NCI-H2081 treated with DMSO at 0.1 percent for 48 hours (cell line): ENCODE results near the gene ATF7.
"Not testable (repeated sequence)": the region's sequence is repeated elsewhere in the genome, so short reads cannot be mapped to it uniquely, and the experiment has no call there.

Experiments used
- DNase-seq: peaks from one replicate; lab custom pipeline; 2025; lab: John Stamatoyannopoulos, UW

Gene ATF7

DNA sequence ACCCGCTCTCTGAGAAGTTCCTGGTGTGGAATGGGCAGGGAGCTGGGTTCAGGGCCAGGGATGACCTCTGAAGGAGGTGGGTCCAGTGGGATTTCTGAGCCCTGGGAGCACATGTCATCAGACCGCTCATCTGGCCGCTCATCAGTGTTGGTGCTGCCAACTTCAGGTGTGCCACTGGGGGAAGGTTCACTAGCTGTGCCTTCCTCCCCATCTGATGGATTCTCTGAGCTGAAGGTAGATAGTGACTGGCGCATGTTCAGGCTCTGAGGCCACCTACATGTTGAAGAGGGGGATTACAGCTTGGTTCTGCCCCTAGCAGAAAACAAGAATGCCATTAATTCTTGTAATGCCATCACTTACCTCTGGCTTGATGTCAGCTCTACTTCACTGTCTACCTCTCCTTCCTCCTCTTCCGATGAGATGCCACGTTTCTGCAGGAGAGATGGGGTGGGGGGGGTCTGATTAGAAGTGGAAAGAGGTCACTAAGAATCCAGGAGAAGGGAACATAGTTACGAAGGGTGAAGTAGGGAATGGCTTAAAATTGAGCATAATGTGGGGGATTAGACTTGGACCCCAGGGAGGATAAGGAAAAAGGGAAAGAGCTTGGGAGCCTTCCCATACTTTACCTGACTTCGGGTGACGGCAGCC lies 144.1 kb downstream of the ATF7 start:
- no peak for DNase-seq

DNA sequence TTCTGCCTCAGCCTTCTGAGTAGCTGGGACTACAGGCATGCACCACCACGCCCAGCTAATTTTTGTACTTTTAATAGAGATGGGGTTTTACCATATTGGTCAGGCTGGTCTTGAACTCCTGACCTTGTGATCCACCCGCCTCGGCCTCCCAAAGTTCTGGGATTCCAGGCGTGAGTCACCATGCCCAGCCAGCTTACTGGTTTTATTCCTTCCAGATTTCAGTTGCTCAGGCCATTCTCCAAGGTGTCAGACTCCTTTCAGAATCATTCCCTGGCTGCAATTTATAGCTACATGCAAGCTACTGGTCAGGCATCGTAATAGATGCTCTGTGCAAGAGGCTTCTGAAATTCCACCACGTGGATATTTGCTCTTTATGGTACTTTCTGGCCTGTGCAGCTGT lies 144.7 kb downstream of the ATF7 start:
- not testable (repeated sequence) for DNase-seq

DNA sequence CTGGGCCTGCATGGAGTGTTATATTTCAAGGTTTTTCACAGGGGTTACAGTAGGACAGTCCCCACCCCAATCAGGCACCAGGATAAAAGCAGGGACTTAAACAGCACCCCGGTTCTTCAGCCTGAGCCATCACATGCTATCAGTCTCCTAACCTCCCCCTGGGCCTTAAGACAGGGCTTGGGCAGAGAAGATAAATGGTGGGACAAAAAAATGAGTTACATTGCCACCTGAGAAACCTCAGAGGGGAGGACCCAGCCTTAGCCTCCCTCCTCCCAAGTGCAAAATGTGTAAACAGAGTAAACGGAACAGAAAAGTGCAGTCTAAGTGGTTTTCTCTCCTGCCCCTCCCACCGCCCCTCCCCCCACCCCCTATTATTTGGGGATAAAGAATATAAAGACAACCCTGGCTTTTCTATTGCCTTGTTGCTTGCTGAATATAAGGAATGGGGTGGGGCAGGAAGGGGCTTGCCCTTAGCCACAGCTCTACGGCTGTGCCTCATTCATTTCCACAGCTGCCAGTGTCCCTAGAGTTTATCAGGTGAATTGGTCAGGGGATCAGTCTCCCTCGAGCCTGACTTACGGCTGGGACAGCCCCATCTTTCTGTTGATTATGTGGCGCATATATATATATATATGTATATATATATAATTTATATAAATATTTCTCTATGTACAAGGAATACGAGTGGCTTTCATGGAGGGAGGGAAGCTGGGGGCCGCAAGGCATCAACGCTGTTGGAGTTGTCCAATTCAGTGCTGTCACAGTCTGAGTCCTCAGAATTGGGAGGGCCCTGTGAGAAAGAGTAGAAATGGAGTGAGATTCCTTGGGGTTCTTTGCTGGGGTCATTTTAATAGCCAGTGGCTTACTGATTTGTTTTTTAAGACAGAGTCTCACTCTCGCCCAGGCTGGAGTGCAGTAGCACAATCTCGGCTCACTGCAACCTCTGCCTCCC lies 145.4 kb downstream of the ATF7 start:
- DNase-seq, result no peak

DNA sequence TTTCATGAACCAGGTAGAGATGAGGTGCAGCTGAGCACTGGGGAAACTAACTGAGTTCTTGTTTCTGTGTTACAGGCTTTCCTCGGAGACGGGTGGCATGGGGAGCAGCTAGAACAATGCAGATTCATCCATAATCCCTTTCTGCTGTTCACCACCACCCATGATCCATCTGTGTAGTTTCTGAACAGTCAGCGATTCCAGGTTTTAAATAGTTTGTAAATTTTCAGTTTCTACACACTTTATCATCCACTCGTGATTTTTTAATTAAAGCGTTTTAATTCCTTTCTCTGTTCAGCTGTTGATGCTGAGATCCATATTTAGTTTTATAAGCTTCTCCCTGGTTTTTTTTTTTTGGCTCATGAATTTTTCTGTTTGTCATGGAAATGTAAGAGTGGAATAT lies 146.9 kb downstream of the ATF7 start:
- DNase-seq, result no peak

DNA sequence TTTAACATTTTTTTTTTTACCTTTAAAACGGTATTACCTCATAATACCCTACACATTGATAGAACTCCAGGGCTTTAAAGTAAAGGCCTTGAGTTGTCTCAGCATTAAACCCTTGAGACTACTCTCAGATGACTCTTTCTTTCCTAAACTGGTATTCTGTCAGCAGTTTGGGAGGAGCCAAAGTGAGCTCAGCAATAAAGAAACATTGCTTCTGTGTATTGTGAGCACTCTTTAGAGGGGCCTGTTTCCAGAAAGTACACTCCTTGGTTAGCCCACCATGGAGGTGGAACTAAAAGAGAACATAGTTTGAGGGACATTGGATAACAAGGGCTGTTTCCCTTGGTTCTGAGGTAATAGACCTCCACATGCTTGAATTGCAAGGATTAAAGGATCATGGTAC lies 147.3 kb downstream of the ATF7 start:
- DNase-seq, result no peak

DNA sequence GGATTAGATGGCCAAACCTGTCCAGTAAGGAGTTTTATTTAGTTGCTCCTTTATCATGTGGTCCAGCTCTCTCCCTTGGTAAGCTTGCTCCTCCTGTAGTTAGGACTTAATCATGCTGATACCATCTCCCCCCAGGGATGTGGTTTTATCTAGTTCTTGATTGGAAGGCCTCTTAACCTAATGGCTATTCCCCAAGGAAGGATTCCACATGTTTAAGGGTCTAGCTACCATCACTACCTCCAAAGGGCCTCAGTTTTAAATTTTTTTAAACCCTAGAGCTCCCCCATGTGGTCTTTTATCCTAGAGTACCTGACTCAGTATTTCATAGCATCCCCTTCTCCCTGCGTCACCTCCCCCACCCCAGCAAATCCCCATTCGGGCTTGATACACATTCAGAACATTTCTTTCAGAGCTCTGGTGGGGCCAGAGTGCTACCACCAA lies 149.4 kb downstream of the ATF7 start:
- no peak for DNase-seq

DNA sequence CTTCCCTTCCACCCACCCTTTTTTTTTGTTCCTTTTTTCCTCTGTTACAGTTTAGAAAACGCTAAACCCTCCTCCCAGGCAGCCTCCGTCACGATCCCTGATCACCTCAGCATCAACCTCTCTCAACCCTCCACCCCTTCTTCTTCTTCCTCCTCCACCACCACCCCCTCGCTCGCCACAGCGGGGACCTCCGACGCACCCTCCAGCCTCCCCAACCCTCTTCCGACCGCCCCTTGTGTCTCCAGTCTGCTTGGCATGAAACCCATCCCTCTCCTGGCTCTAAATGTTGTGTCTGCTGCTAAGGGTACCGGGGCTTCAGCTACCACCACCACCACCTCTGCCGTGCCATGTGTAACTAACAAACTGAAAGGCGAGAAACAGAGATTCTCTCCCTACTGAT lies 151.4 kb downstream of the ATF7 start:
- no peak for DNase-seq

DNA sequence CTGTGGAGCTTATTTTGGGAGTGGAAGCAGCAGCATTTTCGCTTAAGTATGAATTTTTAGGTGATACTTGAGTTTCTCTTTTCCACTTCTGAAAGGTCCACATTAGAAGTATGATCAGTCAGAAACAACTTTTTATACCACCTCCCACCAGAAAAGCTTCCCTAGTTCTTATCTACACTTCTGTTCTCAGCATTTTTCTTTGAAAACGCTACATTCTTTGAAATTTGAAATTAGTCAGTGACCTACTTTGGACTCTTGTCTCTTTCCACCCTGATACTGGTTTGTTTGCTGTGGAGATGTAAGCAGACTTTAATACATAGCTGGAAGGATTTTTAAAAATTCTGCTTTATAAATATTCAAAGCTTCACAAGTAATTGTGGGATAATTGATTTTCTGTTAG lies 152.1 kb downstream of the ATF7 start:
- DNase-seq, result no peak

DNA sequence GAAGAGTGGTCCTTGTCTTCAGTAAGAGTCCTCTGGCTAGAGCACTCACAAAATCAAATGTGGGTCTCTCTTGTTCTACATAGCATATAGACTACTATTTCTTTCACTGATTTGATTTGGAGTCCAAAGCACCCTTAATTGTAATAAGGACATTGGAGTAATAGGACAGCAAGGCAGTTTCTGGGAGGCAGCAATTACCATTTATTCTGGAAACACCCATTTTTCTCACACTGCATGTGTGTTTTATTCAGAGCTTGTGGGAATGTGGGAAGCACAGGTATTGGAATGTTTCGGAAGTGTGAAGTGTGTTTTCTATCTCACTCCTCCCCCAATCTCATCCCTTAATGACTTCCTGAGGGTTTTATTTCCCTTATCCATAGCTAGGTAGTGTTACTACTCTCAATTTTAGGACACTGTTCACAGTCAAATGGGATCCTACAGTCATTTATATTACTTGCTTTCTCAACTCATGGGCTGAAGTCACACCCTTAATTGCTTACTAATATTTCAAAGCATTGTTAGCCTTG lies 154.1 kb downstream of the ATF7 start:
- DNase-seq, result no peak

DNA sequence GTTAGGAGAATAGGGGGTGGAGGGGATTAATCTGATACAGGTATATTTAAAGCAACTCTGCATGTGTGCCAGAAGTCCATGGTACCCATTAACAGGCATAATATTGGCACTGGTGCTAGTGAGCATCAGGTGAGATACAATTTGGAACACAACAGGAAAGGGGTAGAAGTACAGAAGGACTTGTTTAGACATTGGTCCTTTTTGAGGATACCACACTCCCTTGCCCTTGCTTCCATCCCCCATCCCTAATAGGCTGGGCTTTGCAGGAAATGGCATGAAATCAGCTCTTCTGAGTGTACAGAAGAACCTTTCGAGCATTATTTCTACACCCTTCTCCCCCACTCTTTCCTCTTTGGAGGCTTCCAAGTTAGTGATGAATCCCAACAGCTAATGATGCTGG lies 157.9 kb downstream of the ATF7 start:
- no peak for DNase-seq

DNA sequence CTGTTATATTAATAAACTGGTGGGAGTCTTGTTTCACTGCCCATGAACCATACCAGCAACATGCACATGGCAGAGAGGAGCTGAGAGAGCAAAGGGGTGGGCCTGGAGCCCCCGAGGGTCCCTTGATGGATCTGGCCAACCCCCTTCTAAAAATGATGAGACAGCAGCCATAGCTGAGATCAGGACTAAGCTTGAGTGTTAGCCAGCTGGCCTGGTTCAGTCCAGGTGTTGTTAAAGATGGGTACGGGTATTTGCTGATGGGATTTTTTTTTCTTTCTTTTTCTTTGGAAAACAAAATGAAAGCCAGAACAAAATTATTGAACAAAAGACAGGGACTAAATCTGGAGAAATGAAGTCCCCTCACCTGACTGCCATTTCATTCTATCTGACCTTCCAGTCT lies 158.3 kb downstream of the ATF7 start:
- no peak for DNase-seq

DNA sequence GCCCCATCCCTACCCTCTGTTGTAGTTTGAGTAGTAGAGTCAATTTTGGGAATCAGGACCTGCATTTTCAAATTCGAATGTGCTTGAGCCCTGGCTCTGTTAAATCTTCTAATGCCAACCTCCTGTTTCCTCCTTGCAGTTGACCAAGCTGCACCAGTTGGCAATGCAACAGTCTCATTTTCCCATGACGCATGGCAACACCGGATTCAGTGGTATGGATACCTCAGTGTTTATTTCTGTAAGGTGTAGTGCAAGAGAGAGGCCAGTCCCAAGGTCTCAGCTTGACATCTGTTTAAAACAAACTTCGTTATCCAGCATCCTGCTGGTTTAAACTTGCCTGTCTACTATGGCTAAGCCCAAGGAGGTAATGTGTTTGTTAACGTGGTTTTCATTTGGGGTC lies 159.1 kb downstream of the ATF7 start:
- no peak for DNase-seq

DNA sequence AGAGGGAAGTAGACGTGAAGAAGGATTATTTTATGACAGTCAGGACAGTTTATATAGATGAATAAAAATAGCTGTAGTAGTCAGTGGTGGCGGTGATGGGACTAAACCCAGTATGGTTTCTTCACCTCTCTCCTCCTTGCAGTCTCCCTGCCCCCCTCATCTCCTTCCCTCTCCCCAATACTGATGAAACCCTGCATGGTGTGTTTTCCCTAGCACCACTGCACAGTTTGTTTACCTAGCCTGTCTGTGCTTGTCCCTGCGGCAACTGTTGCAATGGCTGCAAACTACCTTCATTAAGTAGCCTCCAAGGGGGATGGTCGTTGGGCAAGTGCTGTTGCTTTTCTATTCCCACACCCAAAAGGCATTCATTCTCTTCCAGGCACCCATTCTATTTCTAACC lies 159.5 kb downstream of the ATF7 start:
- DNase-seq, result no peak

DNA sequence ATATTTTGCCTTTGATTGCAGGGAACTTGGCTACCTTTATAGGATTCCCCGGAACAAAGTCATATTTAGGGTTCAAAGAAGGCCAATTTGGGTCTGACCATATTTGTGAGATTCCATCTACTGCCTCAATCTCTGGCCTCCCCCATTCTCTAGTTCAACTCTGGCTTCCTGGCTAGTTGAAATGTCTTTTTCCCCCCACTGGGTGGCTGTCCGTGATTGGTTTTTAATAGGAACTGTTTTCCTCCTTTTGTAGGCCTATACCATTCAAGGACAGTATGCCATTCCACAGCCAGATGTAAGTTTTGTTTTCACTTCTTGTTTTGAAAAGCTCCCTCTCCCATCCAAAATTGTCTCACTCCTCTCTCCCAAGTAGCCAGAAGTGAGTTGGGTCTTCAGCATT lies 160.5 kb downstream of the ATF7 start:
- no peak for DNase-seq

DNA sequence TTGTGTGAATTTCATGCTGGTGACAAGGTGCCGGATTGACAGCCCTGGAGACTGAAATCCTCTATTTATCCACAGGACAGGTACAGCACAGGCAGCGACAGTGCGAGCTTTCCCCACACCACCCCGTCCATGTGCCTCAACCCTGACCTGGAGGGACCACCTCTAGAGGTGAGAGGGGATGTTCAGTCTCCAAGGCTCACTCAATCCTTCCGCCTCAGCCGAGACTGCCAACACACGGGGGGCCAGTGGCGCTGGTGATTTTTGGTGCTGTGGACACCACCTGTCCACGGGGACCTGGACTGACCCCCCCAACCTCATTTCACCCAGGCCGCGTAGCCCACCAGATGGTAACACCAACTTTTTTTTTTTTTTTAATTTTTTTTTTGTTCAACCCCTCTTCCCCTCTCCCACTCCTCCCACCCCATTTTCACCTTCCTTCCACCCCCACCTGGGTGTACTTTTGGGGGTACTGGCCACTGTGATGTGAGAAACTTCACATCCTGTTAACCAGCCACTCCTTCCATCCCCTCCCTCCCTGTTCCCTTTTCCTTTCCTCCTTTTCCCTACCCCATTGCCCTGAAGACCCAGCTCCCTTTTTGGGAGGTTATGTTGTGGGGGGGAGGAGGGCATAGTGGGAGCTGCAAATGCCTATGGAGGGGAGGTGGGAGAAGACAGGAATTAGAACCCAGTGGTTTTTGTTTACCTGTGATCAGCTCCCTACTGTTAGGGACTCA lies 161.3 kb downstream of the ATF7 start:
- DNase-seq, result no peak

DNA sequence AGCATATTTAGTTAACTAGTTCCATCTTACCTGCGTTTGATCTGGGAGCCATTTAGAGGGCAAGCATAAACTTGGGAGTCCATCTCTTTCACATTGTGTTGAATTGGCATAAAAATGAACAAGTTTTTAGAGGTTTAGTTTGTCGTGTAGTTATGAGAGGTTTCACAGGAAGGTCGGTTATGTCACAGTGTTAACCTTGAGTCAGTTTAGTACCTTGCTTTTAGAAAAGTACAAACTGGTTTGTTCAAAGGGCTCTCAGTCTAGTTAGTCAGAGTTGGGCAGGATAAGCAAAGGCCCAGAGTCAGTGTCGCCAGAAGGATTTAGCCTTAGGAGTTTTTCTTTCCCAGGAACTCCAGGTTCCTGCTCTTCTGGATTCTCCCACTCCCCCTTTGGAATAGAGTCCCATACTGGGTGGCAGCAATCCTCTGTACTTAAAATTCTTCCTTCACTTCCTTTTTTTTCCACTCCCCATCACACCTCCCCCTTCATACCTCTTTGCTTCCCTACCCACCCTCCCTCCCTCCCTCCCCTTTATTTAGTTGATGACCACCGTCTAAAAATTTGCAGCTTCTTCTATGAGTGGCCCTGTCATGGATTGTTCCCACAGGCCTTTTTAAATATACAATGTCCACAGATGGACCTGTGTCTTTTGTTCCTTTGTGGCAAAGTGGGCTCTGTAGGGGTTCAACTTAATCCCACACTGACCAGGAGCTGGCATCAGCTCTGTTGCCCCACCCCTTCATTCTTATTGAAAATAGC lies 162.2 kb downstream of the ATF7 start:
- no peak for DNase-seq

DNA sequence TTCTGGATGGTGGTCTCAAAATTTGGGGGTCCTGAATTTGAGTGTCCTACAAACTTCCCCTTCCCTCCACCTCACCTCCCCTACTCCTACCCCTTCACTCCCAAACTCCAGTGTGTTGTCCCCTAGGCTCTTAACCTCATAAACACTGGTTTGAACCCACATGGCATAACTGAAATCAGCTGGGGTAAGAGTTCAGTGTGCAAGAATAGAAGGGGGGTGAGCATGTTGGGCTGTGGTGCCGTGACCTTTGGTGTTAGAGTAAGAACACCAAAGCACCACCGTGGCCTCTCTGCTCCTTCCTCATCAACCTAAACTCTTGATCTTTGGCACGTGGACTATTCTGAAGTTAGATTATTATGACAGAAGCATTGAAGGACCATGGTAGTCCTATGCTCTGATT lies 163.2 kb downstream of the ATF7 start:
- no peak for DNase-seq

DNA sequence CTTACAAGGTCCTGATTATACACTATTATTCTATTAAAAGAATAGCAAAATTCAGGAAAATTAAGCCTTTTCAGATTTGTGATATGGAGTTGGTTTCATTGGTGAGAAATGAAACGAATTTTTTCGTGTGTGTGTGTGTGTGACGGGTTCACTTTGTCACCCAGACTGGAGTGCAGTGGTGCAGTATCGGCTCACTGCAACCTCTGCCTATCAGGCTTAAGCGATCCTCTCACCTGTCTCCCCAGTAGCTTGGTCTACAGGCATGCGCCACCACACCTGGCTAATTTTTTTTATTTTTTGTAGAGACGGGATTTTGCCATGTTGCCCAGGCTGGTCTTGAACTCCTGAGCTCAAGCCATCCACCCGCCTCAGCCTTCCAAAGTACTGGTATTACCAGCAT lies 164.6 kb downstream of the ATF7 start:
- no peak for DNase-seq

DNA sequence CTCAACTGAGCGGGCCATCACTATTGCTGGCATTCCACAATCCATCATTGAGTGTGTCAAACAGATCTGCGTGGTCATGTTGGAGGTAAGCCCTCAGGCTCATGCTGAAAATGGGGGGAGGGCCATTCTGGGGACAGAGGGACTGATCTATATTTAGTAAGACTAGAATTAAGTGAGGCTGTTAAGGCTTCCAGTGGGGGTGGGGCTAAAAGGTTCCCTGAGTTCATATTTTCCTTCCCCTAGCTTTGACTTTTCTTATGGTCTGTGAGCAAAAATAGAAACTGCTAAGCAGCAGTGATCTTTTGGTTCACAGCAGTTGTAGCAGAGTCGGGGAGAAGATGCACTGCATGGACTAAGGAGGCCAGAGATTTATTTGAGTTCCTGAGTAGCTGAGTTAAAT lies 165.1 kb downstream of the ATF7 start:
- DNase-seq, result no peak

DNA sequence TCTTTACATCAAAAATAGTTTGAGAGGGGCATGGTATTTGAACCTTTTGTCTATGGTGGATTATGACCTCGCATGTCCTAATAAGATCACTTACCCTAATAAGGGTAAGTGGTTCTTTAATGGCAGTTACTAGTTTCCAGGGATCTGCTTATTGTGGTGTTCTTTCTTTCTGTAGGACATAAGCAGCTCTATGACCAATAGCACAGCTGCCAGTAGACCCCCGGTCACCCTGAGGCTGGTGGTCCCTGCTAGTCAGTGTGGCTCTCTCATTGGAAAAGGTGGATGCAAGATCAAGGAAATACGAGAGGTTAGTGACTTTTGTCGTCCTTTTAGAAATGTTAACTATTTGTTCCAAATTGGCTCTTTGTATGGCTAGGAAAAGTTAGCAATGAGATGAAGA lies 167.1 kb downstream of the ATF7 start:
- no peak for DNase-seq
